Pulmonary artery endothelial cell (primary cell): Measurements from ENCODE around the gene PACSIN1. TPM values are rescaled to one million over a fixed set of nuclear protein-coding genes. Genes with fewer than 3 reads are reported as not detected.

ENCODE experiments used
- DNase-seq: peaks from one replicate; pipeline ENCODE4 v3.0.0-alpha.2; 2011; ENCODE audit warnings: low read depth, low spot score
- total RNA-seq: library from RNA; depleted of rRNA; stranded (reverse); fragments of >200 nt; gene quantifications from 2 replicates; pipeline ENCODE4 v1.2.3, GENCODE V29; 2014

Gene PACSIN1
- total RNA-seq, 1 donor from 2014 or later: not detected

- no peak for DNase-seq
Observed at GRCh38 chr6:34544052-34544604, 78.3 kb downstream of the PACSIN1 start.

GRCh38 chr6:34544776-34545471 lies 79.0 kb downstream of the PACSIN1 start:
- DNase-seq: no peak

DNA sequence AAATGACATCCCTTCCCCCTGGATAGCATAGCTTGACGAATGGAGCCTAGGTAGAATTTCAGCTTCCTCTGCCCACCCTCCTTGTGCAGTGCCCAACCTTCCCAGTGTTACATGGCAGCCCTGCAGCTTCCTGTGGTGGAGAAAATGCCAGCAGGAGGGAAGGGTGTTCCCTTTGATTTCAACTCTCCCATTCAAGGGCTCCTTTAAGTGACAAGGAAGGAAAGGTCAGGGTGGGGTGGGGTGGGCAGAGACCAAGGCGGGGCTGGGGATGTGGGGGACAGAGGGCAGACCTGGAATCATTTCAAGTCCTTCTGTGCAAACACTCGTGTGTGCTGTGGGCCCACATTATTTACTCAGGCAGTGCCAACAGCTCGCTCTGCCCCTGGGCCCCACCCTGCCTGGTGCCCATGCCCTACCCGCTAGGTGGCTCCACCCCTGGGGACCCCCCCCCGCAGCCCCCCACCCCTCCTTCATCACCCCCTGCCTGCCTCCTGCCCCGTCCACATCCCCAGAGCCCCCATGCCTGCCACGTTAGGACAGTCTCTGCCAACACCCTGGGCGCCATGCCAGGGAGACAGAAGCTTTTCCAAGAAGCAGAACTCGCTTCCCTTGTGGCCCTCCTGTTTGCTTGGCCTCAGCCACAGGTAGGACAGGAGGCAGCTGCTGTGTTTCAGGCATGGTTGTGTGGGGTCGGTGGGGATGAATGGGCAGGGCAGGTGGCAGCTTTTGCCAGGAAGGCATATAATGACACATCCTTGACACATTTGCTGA lies 80.9 kb downstream of the PACSIN1 start:
- DNase-seq: no peak

DNA sequence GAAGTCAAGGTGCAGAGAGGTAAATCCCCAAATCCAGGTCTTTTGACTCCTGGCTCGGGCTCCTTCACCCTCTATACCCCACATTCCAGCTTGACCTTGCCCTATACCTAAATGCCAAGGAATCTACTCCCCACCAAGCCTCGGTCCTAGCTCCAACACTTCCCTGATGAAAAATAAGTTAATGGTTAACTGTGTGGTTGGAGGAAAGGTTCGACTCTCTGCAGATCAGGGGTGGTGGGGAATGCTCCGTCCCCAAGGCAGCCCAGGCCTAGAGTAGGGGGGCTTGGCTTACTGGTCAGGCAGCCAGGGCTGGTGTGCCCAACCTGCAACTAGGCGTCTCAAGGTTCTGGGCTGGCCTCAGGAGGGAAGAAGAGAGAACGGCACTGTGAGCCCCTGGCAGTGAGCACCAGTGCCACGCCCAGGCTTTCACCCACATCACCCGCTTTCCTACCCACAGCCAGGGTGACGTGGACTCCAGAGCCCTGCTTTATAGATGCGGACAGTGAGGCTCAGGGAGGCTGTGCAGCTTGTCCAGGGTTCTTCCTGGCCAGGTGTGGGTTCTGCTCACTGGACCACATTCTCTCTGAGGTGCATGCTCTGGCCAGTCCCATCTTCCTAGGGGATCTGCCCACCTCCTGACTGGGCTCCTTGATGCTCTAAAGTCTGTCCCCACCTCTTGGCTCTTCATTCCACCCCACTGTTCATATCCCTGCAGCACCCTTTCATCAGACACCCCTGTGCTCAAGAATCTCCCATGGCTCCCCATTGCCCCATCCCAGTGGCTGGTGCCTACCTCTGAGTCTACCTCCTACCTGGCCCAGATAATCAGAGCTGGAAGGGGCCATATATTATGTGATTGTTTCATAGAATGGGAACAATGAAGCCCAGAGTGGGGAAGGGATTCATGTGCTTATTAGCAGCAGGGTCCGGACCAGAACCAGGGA lies 82.1 kb downstream of the PACSIN1 start:
- no peak for DNase-seq

DNA sequence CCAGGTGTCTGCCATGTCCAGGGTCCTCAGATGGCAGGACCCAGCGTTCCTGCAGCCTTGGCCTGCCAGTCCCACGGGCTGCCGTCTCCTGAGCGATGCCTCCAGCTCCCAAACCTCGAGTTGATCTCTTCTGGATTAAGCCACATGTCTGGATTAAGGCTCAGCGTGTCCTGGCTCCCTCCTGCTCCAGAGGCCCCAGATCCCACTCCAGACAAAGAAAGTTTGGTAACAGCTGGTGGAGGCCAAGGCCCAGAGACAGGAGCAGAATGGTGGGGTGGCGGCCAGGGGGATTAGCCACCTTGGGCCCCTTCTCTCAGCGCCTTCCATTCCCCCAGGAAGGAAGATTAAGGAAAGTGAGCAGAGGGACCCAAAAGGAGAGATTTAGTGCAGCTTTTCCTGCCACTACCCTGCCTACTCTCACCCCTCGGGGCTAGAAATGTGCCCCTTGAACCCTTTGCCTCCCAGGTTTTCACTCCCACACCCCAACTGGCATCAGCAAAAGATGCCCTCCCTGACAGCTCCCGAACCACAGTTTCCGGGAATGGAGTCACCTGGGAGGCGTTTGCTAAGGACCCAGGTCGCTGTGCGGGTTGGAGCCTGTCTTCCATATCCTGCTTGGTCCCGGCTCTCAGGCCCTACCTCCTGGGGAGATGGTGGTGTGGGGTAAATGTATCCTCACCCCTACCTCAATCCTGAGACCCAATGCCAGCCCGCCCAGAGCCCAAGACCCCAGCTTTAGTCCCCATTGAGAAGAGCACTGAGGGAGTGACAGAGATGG lies 83.3 kb downstream of the PACSIN1 start:
- no peak for DNase-seq

DNA sequence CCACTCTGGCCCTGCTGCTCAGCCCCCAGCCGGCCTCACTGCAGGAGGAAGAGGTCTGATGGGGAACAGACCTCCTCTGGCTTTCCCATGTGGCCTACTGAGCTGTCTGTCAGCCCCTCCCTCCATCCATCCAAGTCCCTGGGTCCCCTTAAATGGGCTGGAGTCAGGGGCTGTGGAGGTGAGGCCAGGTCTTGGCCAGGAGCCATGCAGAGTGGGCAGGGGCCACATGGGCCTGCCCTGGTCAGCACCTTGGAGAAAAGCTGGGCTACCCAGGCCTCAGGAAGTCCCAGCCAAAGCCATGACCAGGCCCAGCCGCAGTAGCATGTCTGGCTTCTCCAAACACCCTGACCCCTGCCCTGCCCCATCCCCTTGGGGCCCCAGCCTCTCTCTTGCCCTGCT lies 83.9 kb downstream of the PACSIN1 start:
- DNase-seq: no peak

- no peak for DNase-seq
Observed at GRCh38 chr6:34551720-34552119, 85.8 kb downstream of the PACSIN1 start.

- DNase-seq: no peak
Observed at GRCh38 chr6:34552620-34553019, 86.7 kb downstream of the PACSIN1 start.

GRCh38 chr6:34553146-34553545 lies 87.3 kb downstream of the PACSIN1 start:
- DNase-seq: no peak

- no peak for DNase-seq
Observed at GRCh38 chr6:34553750-34554149, 87.9 kb downstream of the PACSIN1 start.

- no peak for DNase-seq
Observed at GRCh38 chr6:34554291-34555006, 88.6 kb downstream of the PACSIN1 start.

- DNase-seq: no peak
Observed at GRCh38 chr6:34555007-34555322, 89.1 kb downstream of the PACSIN1 start.

DNA sequence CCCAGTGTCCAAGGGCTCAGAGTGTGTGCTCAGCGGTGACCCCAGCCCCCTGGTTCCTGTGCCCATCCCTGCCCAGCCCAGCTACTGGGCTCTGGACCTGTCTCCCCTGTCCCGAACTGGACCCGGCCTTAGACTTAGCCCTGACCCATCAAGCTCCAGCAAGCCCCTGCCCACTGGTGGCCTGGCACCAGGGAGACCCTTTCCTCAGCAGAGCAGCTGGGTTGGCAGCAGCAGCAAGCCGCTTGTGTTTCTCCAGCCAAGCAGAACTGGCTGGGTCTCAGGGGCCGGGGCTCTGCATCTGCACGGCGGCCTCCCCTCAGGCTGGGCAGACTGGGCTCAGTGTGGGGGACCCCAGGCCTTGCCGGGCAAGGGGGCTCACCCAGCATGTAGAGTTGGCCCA lies 89.5 kb downstream of the PACSIN1 start:
- no peak for DNase-seq

DNA sequence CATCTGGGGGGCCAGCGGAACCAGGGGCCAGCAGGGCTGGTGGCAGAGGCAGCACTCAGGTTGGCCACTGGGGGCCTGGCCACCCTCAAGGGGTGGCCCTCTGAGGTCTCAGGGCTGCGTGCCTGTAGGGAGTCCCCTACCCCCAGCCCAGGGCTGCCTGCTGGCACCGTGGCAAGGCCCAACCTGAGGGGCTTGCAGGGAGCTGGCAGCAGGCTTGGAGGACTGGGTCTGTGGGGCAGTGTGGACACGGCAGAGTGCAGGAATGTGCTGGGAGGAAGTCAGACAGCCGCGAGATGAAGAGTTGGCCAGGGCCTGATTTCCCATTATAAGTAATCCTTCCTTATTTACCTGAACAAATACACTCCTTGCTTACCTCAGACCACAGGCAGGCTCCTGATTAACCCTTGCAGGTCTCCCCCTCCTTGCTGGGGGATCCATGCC lies 90.2 kb downstream of the PACSIN1 start, which contains the start of gene SPDEF:
Gene SPDEF (minus strand): TSS at position 299 of the 441 bp plus-strand sequence. CDS start 11,874 bp downstream, outside the sequence.
- no peak for DNase-seq

DNA sequence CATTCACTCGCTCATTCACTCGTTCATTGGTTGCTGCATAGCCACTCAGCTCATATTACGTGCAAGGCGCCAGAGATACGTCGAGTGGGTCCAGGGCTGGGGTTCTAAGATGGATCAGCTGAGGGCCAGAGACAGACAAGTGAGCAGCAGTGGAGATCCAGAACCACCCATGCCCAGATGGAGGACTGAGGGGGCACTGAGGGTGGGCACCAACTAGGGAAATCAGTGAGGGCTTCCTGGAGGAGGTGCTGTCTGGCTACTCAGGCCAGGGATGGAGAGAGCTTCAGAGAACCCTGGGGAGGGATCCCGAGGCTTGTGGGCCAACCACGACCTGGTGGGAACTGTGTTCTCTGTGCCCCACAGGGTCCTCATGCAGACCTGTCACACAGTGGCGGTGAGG lies 90.6 kb downstream of the PACSIN1 start:
- DNase-seq: no peak

- DNase-seq: no peak
Observed at GRCh38 chr6:34557228-34557627, 91.4 kb downstream of the PACSIN1 start.

DNA sequence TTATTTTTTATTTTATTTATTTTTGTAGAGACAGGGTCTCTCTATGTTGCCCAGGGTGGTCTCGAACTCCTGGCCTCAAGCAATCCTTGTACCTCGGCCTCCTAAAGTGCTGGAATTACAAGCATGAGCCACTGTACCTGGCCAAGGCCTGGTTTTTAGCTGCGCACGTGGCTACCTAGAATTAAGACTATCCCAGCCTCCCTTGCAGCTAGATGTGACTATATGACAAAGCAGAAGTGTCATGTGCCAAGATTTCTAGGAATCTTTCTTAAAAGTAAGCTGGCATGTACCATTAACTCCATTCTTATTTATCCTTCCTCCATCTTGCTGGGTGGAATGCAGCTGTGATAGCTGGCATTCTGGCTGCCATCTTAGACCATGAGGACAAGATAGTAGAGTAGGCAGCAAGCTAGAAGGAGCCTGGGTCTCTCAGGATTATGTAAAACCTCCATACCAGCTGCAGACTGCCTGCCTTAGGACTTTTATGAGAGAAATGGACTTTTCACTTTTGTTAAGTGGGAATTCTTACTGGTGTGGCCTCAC lies 92.4 kb downstream of the PACSIN1 start:
- no peak for DNase-seq

DNA sequence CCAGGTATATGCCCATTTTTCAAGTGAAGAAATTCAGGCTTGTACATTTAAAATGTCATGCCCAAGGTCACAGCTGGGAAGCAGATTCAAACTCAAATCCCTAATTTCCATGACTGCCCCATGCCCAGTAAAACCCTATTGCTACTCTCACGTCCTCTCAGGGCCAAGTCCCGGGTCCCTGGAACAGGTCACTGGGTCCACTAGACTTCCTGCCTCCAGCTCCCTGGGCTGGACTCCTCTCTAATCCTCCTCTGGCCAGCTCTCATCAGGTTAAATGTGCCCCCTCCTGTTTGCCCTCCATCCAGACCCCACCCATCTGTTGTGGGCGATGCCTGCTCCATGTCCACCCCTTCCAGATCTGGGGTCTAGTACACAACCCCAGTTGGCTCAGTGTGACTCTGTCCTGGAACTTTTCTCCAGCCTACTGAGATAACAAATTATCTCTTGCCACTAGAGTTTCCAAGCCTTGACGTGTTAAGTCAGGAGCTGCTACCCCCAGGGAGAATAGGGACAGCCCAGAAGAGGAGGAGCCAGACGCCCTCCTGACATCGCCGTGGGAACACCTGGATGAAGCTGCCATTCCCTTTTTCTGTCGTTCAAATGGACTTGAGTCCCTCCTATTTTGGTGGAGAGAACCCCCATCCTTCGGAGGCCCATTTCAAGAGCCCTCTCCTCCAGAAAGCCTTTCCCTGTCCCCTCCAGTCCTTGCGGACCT lies 93.9 kb downstream of the PACSIN1 start:
- DNase-seq: no peak
